Karpas-422 (cell line): ENCODE data around the gene PHLPP1. TPM values are rescaled to one million over a fixed set of nuclear protein-coding genes. Genes with fewer than 3 reads are reported as not detected.

Experiments used
- DNase-seq: peaks from one replicate; pipeline ENCODE4 v3.0.0-alpha.2; 2015
- H2AFZ ChIP-seq: fragments of 200-600 bp; sonication (generic); 2 replicates; pipeline ENCODE4 v1.6.1; 2014; ENCODE audit warnings: antibody characterized with exemption, low read length, mixed read lengths
- H3K27ac ChIP-seq: fragments of 200-600 bp; sonication (generic); 2 replicates; pipeline ENCODE4 v1.5.1; 2014; ENCODE audit warnings: mild to moderate bottlenecking, low read length, moderate library complexity
- H3K27me3 ChIP-seq: fragments of 200-600 bp; sonication (generic); 2 replicates; pipeline ENCODE4 v1.6.1; 2014; ENCODE audit warnings: low read length, mixed read lengths
- H3K36me3 ChIP-seq: fragments of 200-600 bp; sonication (generic); 2 replicates; pipeline ENCODE4 v1.6.1; 2014; ENCODE audit warnings: low read length, mixed read lengths; ENCODE audit not compliant: insufficient read depth
- H3K4me1 ChIP-seq: fragments of 200-600 bp; sonication (generic); 2 replicates; pipeline ENCODE4 v1.6.1; 2014; ENCODE audit warnings: mild to moderate bottlenecking, low read length, mixed read lengths
- H3K4me2 ChIP-seq: fragments of 200-600 bp; sonication (generic); 2 replicates; pipeline ENCODE4 v1.6.1; 2014; ENCODE audit warnings: low read length, low read depth, mild to moderate bottlenecking; ENCODE audit not compliant: poor library complexity, severe bottlenecking
- H3K4me3 ChIP-seq: fragments of 200-600 bp; sonication (generic); 2 replicates; pipeline ENCODE4 v1.5.1; 2014; ENCODE audit warnings: mild to moderate bottlenecking, antibody characterized with exemption, low read length, mixed read lengths
- H3K79me2 ChIP-seq: fragments of 200-600 bp; sonication (generic); 2 replicates; pipeline ENCODE4 v1.6.1; 2014; ENCODE audit warnings: mild to moderate bottlenecking, low read length, mixed read lengths
- H3K9ac ChIP-seq: fragments of 200-600 bp; sonication (generic); 2 replicates; pipeline ENCODE4 v1.6.0; 2014; ENCODE audit warnings: low read length
- H3K9me2 ChIP-seq: fragments of 200-600 bp; sonication (generic), shearing (Covaris generic); replicated peaks from 2 replicates; pipeline ENCODE4 v1.6.0; 2014; ENCODE audit warnings: mild to moderate bottlenecking, low read length, moderate library complexity; ENCODE audit not compliant: insufficient read depth
- H3K9me3 ChIP-seq: fragments of 300-700, 200-600 bp; sonication (generic); 2 replicates; pipeline ENCODE4 v1.6.1; 2014; ENCODE audit warnings: low read length, mixed read lengths
- H4K20me1 ChIP-seq: fragments of 200-600 bp; sonication (generic); 2 replicates; pipeline ENCODE4 v1.6.1; 2014; ENCODE audit warnings: mild to moderate bottlenecking, antibody characterized with exemption, low read length, low read depth; ENCODE audit not compliant: insufficient read depth
- total RNA-seq: library from RNA; depleted of rRNA; stranded (reverse); fragments of >200 nt; shearing (Covaris generic); gene quantifications from 2 replicates; pipeline ENCODE4 v1.2.3, GENCODE V29; 2014; ENCODE audit warnings: low replicate concordance

Gene PHLPP1
- total RNA-seq, 1 experiment from 2014 or later = 6.3 TPM

DNA sequence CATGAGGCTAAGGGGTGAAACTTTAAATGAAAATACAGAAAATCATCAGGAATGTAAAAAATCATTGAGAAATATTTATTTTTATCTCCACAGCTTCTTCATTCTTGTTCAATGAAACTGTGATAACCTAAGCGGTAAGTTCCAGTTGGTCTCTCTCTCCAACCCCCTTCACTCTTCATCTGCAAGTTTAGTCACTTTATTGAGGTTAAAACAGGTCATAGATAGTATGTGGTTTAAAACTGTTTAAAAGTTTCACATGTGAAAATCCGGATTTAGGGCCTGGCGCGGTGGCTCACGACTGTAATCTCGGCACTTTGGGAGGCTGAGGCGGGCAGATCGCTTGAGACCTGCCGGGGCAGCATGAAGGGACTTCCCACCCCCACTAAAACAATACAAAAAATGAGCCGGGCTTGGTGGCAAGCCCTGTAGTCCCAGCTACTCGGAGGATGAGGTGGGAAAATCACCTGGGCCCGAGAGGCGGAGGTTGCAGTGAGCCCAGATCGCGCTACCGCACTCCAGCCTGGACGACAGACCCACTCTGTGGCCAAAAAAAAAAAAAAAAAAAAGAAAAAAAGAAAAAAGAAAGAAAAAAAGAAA is 1.6 kb upstream of the PHLPP1 start:
- Histone ChIP-seq H3K4me2 (no peak overlapping the region), H3K4me1 (peaks cover 24% of the 10 kb centered on the region), H3K79me2 (no peaks in the 10 kb centered on the region), H3K9ac (no peak overlapping the region), H3K27me3 (0 out of 2 replicates have a peak, but pooled peaks cover 3% of the 10 kb centered on the region), H3K36me3 (no peaks in the 10 kb centered on the region), H3K27ac (no peak overlapping the region), H3K9me2 (no peaks in the 10 kb centered on the region), H4K20me1 (peaks cover 3% of the 10 kb centered on the region; the same call in 1 of the 2 replicates), H3K9me3 (no peaks in the 10 kb centered on the region), H3K4me3 (no peak overlapping the region), H2AFZ (no peak overlapping the region)
- no peak for DNase-seq

GRCh38 chr18:62714671-62715435 is 488 bp upstream of the PHLPP1 start:
- Histone ChIP-seq H3K4me1 (peaks cover 28% of the 10 kb centered on the region), H3K9me3 (no peaks in the 10 kb centered on the region), H3K4me2 (peak overlapping the region; percentile 92), H3K4me3 (peak overlapping the region; percentile 75), H3K79me2 (no peaks in the 10 kb centered on the region), H4K20me1 (peaks cover 3% of the 10 kb centered on the region; the same call in 1 of the 2 replicates), H3K27me3 (0 out of 2 replicates have a peak, but pooled peaks cover 3% of the 10 kb centered on the region), H3K9ac (peak overlapping the region; percentile 70), H2AFZ (peak overlapping the region; percentile 86), H3K27ac (no peak overlapping the region), H3K36me3 (no peaks in the 10 kb centered on the region), H3K9me2 (no peaks in the 10 kb centered on the region)
- DNase-seq = peak; percentile 94

- peaks cover 3% of the 10 kb centered on the region; the same call in 1 of the 2 replicates for H4K20me1 ChIP-seq
- H3K4me2 ChIP-seq = peak overlapping the region; percentile 92
- peaks cover 32% of the 10 kb centered on the region for H3K4me1 ChIP-seq
- peak; percentile 73 for DNase-seq
- H3K9ac ChIP-seq = peak overlapping the region; percentile 70
- H2AFZ ChIP-seq = peak overlapping the region; percentile 66; the same call in 1 of the 2 replicates
- peak overlapping the region; percentile 75; the same call in 1 of the 2 replicates for H3K4me3 ChIP-seq
- no peak overlapping the region for H3K27ac ChIP-seq
- H3K9me2 ChIP-seq = no peaks in the 10 kb centered on the region
- no peaks in the 10 kb centered on the region for H3K9me3 ChIP-seq
- 0 out of 2 replicates have a peak, but pooled peaks cover 3% of the 10 kb centered on the region for H3K27me3 ChIP-seq
- H3K79me2 ChIP-seq = no peaks in the 10 kb centered on the region
- H3K36me3 ChIP-seq = no peaks in the 10 kb centered on the region
Observed at GRCh38 chr18:62715759-62716615, 646 bp downstream of the PHLPP1 start.

DNA sequence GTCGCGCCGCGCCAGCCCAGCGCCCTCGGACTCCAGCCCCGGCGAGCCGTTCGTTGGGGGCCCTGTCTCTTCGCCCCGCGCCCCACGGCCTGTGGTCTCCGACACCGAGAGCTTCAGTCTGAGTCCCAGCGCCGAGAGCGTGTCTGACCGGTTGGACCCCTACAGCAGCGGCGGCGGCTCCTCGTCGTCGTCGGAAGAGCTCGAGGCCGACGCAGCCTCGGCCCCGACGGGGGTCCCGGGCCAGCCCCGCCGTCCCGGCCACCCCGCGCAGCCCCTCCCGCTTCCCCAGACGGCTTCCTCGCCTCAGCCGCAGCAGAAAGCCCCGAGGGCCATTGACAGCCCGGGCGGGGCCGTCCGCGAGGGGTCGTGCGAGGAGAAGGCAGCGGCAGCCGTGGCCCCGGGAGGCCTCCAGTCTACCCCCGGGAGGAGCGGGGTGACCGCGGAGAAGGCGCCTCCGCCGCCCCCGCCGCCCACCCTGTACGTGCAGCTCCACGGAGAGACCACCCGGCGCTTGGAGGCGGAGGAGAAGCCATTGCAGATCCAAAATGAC is 1.4 kb downstream of the PHLPP1 start:
- Histone ChIP-seq H3K36me3 (no peaks in the 10 kb centered on the region), H3K4me3 (peak overlapping the region; percentile 47; the same call in 1 of the 2 replicates), H3K79me2 (no peaks in the 10 kb centered on the region), H3K27ac (no peak overlapping the region), H4K20me1 (peaks cover 3% of the 10 kb centered on the region; the same call in 1 of the 2 replicates), H3K4me2 (peak overlapping the region; percentile 64), H3K4me1 (peaks cover 32% of the 10 kb centered on the region), H3K9ac (peak overlapping the region; percentile 13), H3K9me2 (no peaks in the 10 kb centered on the region), H2AFZ (no peak overlapping the region), H3K27me3 (0 out of 2 replicates have a peak, but pooled peaks cover 3% of the 10 kb centered on the region), H3K9me3 (no peaks in the 10 kb centered on the region)
- DNase-seq = no peak

DNA sequence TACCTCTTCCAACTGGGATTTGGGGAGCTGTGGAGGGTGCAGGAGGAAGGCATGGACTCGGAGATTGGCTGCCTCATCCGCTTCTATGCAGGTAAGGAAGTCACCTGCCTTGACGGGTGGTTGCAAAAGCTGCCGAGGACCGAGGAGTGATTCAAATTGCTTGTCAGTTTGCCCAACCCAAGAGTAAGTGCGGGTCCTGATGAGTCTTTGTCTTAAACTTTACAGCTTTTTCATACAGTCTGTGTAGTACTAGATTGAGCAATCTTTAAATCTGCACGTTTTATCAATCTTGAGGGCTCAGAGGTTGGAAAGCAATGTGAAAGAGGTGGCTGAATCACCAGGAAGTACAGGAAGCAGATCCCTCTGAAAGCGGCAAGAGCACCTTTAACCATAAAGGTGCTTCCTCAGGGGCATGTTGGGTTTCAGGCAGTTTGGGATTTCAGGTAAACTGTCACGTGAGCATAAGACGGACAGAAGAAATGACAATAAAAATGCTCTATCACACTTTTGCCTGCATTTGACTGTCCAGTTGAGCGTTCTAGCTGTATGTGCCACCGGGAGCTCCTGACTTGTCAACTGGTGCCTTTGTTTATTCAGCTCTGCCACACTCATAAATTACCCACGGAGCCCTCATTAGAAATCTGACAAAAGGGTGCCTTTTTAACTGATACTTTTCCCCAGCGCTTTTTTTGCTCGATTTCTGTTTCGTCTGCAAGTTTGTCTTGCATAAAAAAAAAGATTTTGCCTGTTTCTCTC is 2.0 kb downstream of the PHLPP1 start:
- peak; percentile 47 for DNase-seq
- Histone ChIP-seq H3K9me3 (no peaks in the 10 kb centered on the region), H3K27ac (no peak overlapping the region), H3K4me3 (peak overlapping the region; percentile 47), H3K27me3 (0 out of 2 replicates have a peak, but pooled peaks cover 3% of the 10 kb centered on the region), H2AFZ (no peak overlapping the region), H3K4me1 (peaks cover 32% of the 10 kb centered on the region), H3K4me2 (peak overlapping the region; percentile 64), H3K36me3 (no peaks in the 10 kb centered on the region), H3K79me2 (no peaks in the 10 kb centered on the region), H3K9ac (peak overlapping the region; percentile 13), H4K20me1 (peaks cover 3% of the 10 kb centered on the region; the same call in 1 of the 2 replicates), H3K9me2 (no peaks in the 10 kb centered on the region)

DNA sequence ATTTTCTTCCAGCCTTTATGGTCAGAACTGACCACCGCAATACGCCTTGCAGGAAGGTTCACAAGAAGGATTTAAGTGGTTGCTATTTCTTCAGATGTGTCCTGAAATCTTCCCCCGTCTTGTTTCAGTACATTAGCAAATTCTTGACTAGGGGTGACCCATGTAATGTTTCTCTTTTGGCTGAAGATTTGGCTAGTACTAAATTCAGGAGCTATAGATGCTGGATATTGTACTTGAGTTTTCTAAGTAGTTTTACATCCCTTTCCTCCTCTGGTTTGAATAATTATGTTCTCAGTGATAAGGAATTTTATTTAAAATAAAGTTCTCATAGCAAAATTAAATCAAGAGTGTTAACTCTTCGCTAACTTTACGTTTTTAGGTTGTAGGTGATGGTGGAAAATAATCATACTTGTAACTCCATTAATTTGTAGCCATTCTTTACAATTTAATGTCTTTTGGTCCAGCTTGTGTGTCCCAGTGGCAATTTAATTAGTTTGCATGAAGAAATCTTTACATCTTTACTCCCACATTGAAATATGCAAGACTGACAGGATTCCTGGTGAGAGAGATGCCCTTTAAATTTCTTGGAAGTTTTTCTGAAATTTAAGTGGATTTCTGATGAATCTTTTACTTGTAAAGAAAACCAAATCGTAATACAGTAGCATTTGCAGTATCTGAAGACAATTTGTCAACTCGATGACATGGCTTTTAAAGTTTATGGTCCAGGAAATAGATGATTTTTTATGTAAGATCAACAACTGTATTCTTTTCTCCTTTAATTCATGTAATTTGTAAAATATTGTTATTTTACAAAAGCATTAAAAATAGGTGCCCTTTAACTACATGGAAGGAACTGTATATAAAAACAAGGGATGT is 2.8 kb downstream of the PHLPP1 start:
- H3K4me1 ChIP-seq = peaks cover 32% of the 10 kb centered on the region
- no peaks in the 10 kb centered on the region for H3K36me3 ChIP-seq
- peaks cover 3% of the 10 kb centered on the region; the same call in 1 of the 2 replicates for H4K20me1 ChIP-seq
- no peaks in the 10 kb centered on the region for H3K9me3 ChIP-seq
- H3K79me2 ChIP-seq = no peaks in the 10 kb centered on the region
- H3K27me3 ChIP-seq = 0 out of 2 replicates have a peak, but pooled peaks cover 3% of the 10 kb centered on the region
- no peak overlapping the region for H3K27ac ChIP-seq
- H2AFZ ChIP-seq = no peak overlapping the region
- H3K9me2 ChIP-seq = no peaks in the 10 kb centered on the region
- peak overlapping the region; percentile 64 for H3K4me2 ChIP-seq
- H3K4me3 ChIP-seq = peak overlapping the region; percentile 47
- DNase-seq = no peak
- peak overlapping the region; percentile 13; the same call in 1 of the 2 replicates for H3K9ac ChIP-seq
